GM19240 (cell line): ENCODE results near the gene FRMD4A.

ENCODE experiments used
- DNase-seq: peaks from one replicate; pipeline ENCODE4 v3.0.0; 2011; ENCODE audit warnings: low spot score; ENCODE audit not compliant: insufficient read length

FRMD4A gene

DNA sequence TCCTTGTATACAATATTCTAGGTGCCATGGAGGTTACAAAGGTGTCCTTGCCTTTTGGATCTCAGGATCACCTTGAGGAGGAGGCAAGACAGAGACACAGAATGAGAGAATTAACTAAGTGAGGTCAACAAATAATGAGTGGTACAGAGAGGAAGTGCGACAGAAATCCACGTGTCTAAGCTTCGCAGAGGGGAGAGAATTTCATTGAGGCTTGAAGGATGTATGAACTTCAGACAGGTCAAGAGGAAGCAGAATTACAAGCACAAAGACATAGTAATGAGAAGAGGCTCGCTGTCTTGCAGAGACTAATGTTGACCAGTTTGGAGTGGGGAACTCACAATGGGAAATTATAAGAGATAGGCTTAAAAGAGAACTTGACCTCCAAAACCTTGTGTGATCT is 308.7 kb downstream of the FRMD4A start:
- DNase-seq = no peak

DNA sequence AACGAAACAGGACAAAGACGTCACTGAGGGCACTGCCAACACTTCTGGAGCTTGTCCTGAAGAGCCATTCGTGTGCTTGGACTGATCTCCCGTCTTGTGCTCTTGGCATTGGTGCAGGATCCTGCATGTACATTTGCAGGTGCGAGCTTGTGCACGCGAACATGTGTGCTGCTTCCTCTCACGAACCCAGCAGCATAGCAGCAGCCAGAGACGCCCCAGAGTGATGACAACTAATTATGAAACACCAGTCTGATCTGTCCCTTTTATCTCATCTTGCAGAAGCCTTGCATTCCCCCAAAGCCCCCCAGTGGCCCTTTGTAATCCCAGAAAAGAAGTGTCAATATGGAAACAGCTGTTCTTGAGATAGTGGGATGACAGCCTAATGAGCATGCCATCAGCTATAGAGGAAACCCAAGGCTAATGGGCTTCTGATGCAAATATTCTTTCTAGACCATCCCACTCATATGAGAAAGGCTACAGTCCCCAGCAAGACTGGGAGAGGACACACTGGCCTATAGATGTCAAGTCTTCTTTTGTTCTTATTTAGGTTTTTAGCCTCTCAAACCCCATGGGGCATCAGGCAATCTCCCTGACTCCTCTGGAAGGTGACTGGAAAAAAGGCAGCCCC is 310.6 kb downstream of the FRMD4A start:
- no peak for DNase-seq

DNA sequence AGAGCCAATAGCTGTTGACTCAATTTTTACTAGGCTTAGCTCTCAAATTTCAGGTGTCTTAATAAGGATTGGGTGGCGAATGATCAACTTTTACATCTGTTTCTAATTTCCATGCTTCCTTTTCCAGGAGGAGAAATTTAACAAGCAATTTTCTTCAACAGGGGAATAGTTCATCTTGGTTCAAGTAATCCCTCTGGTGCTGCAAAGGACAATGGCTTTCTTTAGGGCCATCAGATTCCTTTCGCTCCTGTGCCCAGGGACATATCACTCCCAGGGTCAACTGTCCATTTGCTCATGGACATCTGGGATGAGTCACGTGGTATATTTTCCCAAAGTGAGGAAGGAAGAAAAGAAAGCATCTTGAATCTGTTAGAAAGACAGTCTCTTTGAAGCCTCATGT is 313.3 kb downstream of the FRMD4A start:
- no peak for DNase-seq

DNA sequence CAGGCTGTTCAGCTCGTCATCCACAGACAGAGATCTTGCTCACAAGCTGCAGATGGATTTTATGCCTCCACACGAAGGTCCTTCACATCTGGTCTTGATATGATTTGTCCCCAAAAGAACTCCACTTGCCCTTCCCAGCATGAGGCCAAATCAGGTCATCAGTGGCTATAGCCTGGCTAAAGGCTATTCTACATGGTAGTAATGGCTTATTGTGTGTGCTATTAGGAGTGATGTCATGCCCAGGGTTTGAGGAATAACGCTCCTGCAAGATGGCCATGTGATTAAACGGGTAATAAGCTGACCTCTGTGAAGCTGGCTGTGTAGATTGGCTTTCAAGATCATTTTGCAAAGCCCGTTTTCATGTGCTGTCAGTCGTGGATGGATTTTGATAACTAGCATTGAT is 313.8 kb downstream of the FRMD4A start:
- DNase-seq = no peak

DNA sequence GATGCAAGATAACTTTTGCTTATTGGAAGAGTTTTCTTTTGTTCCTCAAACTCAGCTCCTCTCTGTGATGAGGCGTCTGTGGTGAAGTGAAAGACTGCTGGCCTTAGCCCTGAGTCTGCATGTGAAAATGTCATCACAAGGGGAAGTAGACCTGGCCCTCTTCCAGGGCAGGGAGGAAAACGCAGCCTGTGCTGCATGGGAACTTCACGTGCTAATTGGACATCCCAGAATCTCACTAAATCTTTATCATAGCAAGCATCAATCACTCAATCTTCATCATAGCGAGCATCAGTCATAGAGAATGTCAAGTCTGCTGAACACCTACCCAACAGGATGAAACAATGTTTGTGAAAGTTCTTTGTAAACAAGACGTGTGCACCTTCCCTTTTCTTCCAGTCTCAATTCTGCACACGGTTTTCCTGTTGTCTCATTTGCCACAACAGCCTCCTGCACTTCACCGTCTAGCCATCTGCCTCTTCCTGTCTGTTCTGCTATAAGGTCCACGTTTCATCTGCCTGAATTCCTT is 314.6 kb downstream of the FRMD4A start:
- DNase-seq = no peak

DNA sequence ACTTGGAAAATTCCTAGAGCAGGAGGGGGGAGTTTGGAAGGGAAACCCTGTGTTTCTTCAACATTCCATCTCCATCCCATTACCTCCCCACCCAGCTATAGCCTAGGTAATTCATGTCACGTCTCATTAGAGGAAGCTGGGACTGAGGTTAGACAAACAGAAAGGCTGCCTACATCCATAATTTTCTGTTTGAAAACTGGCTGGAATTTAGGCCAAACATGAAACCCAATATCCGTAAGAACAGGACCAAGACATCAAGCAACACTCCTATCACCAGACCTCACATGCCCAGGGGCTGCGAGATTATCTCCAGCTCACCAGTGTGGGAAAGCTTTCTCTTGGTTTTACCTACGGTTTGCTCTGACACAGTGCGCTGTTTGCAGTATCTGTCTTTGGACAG is 316.3 kb downstream of the FRMD4A start:
- no peak for DNase-seq

DNA sequence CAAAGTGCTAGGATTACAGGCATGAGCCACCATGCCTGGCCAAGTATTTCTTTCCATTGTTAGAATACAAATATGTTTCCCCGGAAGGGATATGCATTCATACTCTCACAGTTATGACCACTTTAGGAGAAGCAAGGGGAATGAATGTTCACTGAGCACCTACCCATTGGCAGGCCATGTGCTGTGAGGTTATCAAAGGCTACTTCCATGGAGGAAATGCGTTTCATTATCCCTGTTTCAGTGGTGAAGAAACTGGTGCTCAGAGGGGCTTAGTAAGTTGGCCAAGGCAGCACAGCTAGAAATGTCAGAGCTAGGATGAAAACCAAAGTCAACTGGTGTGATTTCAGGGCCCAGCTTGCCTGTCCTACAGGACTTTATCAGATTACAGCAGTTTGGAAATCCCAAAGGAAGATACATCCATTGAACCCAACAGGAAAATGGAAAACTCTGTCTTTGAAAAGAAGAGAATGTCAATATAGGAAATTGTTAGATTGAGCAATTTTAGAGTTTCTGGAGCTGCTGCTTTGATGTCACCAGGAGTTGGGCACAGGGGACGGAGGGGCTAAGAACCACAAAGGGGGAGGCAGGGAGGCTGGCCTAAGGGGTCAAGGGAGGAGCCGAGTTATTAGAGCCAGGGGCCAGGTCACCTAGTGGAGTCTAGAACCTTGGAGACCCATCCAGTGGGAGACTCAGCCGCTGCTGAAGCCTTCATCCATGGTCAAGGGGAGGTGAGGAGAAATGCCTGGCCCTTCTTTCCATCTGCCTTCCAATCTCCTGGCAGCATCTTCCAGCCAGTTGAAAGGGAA is 319.8 kb downstream of the FRMD4A start:
- DNase-seq = no peak

DNA sequence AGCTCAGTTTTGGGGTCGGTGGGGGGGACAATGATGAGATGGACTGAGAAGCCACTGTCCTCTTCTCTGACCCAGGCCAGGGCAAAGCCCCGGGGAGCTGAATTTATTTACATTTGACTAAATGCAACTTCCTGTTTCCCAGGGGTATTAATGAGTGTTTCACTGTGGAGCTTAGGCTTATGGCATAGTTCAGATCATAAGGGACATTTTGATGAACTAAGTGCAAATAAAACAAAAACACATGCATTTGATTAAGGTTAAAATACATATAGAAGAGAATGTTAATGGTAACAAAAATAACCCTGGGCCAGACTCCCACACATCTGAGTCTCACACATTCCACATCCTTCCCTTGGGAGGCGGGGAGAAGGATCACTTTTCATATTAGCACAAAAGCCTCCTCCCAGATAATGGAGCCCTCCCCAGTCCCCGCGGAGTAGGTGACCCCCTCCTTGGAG is 320.6 kb downstream of the FRMD4A start:
- no peak for DNase-seq

DNA sequence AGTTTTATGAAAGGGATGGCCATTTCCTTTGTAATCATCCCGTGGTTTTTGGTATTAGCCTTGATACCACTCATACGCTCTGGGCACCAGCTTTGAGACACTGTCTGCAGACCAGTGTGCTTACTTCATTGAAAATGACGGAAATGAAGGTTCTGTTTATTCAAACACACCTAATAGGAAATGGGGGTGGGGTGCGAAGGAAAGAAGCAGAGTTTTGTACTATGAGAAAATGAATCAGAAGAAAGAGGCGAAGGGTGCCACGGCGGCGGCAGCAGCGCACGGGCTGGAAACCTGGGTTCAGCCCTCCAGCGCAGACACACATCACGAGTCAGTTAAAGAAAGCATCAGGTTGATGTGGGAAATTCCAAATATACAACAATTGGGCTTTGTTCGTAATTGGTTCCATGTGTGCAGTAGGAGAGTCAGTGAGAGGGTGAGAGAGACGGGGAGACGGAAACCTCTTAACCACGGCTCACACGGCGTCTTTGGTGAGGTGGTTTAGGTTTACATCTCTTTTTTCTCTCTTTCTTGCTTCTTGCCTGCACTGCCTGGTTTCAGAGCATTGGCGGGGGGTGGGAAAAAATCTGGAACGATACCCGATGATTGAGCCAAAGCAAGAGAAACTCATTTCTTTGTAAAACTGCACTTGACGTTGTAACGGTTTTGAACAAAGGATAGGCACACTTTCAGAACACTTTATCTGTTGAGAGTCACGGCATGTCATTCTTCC is 321.2 kb downstream of the FRMD4A start:
- DNase-seq = no peak

DNA sequence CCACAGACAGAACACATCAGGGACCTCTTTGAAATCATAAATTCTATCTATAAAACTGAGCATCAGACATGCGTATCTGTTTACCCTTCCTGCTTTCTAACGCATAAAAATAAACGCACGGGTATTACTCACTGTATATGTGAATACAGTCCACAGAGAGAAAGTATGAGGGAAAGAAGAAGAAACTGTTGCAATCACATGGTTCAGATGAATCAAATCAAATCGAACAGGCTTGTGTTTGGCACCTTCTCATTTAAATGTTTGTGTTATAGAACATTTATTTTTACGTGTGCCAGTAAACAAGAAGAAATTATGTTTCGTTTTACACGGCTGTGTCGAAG is 322.0 kb downstream of the FRMD4A start:
- no peak for DNase-seq

DNA sequence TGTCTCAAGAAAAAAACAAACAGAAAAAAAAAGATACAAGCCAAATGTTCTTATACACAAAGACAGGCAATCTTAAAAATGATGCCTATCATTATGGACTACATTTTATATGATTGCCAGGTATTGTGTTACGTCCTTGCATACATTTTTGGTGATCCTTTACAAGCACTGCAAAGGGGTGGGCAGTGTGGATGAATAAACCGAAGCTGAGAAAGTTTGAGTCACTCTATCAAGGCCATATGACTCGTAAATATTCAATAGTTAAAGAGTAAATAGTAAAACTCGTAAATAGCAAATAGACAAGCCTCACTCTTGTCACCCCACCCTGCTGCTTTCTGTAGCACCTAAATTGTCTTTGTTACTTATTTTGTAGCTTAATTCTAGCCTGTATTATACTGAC is 326.2 kb downstream of the FRMD4A start:
- DNase-seq = no peak

DNA sequence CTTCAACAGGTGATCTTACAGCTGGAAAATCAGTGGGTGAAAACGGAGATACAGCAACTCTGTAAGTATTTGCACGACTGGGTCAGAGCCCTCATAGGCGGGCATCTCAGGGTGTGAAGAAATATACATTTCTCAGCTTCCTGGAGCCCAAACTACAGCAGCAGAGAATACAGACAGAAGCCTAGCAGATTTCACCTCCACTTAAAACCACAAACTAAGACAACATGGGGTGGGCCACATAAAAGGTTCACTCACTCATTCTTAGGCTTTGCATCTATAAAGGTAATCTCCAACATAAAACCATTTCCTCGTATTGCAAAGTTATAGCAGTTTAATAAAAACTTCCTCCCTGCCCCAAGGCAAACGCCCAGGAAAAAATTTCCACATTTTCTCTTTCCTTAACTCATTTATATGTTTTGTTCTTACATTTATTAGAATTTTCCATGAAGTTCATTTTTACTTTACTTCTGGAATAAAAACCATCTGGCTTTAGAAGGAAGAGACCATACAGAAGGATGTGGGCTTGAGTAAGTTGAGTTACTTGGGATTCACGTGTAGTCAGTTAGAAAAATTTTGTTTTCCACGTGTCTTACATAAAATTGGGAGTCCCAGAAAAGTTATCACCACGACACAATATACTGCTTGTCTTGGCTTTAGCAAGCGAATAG is 327.1 kb downstream of the FRMD4A start:
- no peak for DNase-seq

DNA sequence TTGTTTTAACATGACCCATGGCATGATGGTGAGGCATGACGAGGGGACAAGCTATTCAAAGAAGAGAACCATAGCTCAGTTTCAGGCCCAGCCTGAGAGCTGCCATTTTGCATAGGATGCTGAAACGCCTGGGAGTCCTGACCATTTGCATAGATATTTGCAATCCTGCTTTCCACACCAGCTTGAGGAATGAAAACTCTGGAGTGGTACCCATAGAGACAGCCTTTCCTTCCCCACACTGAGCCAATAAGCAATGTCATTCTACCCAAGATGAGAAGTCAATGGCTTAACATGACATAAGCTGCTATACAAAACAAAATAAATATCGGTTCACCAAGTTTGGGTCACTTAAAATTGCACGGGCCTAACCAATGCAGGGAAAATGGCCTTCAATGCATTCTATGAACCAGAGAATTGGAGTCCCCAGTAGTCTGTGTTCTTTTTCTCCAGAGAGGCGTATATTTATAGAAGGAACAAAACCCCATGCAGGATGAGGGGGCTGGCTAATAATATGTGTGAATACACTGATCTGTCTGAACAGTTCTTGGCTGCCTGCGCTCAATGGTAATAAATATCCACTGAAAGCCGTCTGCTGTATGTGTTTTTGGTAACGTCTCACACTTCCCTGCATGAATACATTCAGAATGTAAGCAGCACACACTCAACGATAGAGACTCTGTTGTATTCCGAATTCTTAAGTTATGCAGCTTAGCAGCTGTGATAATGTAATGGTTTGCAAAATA is 329.3 kb downstream of the FRMD4A start:
- no peak for DNase-seq

DNA sequence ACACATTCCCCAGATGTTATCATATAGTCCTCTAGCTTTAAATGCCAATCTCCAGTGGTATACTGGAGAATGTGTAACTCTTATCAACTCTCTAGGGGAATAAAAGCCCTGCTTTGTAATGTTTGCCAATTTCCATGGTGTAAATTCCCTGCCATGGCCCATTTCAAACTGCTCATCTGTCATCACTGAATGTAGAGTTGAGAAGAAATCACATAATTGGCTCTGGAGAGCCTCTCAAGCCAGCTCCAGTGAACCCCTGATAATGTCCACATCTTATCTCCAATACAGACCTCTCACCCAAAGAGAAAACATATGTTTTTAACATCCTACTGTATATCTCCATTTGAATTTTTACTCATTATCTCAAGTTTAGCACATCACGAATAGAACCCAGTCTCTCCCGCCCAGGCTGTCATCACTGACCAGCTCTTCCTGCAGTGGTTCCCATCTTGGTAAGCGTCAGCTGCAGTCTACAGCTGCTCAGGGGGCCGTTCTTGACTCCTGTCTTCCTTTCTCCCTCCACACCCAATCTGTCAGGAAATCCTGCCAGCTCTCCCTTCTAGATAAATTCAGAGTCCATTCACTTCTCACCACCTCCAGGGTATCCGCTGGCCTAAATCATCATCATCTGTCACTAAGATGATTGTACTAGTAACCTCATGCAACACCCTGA is 332.4 kb downstream of the FRMD4A start:
- no peak for DNase-seq

DNA sequence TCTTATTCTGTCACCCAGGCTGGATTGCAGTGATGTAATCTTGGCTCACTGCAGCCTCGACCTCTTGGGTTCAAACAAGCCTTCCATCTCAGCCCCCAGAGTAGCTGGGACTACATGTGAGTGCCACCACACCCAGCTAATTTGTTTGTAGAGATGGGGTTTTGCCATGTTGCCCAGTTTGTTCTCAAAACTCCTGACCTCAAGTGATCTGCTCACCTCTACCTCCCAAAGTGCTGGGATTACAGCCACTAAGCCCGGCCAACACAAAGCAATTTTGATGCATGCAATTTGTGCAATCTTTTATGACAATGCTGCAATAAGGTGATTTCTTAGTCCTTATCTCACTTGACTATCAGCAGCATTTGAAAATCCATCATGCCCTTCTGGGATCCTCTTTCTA is 333.1 kb downstream of the FRMD4A start:
- DNase-seq = no peak

DNA sequence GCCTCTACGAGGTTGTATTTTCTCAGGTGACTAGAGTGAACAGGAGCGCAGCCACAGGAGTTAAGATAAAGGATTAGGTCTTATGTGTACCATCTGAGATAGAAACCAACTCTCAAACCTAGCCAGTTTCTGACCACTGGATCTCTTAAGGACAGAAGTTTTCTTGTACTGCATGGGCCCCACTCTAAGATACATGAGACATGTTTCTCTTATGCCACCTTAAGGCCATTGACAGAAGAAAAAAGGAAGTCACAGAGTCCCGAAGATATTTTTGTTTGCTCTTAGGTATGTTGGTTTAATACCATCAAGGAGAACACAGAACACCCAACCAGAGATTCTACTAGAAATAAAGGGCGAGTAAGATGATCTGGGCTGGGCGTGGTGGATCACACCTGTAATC is 335.8 kb downstream of the FRMD4A start:
- DNase-seq = no peak

DNA sequence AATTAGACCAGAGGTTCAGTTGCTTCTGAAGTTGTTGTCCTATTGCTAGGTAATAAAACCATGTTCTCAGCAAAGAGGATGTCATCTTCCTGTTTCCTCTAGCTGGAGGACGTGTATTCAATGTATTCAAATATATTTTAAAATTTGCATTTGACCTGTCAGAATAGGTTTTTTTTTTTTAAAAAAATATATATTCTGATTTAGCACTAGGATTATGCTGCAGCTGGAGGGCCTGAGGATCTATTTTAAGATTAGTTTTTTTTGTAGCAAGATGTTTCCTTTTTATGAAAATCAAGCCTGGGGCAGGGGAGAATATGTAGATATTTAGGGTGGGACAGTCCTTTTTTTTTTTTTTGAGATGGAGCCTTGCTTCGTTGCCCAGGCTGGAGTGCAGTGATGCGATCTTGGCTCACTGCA is 337.0 kb downstream of the FRMD4A start:
- DNase-seq = no peak

DNA sequence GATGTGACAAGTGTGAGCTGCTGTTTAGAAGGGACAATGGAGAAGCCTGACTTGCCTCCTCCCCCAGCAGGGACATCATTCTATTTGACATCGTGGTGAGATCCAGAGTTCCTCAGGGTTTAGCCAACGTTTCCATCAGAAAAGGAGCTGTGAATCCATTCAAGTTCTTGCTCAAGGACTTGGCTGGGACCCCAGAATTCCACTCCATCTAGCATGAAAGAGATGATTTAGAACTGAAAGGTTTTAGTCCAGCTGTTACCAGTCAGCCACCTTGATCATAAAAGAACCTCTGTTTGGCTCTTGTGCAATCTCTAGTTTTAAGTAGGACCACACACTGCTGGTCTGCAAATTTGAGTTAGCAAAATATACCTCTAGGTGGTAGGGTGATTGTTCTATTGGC is 337.6 kb downstream of the FRMD4A start:
- DNase-seq = no peak

DNA sequence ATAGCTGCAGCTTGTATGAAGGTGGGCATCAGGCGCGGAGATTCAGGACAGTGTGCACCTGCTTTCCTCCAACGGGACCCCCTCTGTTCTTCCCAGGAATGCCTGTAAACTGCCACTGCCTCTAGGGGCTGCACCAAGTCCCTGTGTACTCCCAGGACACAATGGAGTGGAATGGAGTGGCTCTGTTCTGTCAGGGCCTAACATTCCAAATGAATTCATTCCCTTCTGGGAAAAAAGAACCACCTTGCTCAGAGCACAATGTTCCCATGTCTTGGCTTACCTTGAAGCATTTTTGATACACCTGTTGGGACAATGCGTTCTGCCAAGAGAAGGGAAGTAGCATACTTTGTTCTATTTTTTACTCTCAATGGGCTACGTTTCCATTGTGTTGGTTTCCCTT is 339.4 kb downstream of the FRMD4A start:
- DNase-seq = no peak

DNA sequence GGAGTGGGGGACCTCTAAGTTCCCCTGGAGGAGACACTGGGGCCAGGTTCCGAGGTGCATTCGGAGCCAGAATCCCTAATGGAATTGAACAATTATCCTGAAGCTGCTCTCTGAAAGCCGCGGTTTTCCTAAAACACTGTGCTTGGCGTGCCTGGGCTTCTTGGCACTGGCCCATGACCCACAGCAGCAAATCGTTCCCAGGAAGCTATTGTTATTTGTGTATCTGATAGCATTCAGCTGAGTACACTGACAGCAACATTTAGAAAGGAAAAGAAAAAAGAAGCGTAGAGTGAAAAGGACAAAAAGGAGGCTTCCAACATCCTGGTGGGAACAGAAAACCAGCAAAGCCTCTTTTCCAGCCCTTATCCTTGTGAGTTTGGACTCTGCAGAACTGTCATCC is 339.8 kb downstream of the FRMD4A start:
- no peak for DNase-seq
